Mesothelial cell of epicardium (in vitro differentiated cells): ENCODE data around the gene RNF187. TPM values are rescaled to one million over a fixed set of nuclear protein-coding genes. Genes with fewer than 3 reads are reported as not detected.
A peak's percentile ranks its signal among the peaks of the same experiment; 100 is the strongest.

Experiments used
- DNase-seq, 2 experiments: peaks; one replicate each; pipeline ENCODE4 v3.0.0; 2021; ENCODE audit warnings: low spot score in 2 of 2; ENCODE audit not compliant: unreplicated experiment in 2 of 2
- H3K27ac Mint-ChIP-seq: 2 replicates; pipeline ENCODE4 v1.8.0; 2021; ENCODE audit warnings: mixed read lengths
- H3K27me3 Mint-ChIP-seq: 2 replicates; pipeline ENCODE4 v1.8.0; 2021; ENCODE audit warnings: low read depth, mixed read lengths
- H3K36me3 Mint-ChIP-seq: 2 replicates; pipeline ENCODE4 v1.8.0; 2021; ENCODE audit warnings: mixed read lengths
- H3K4me1 Mint-ChIP-seq: 2 replicates; pipeline ENCODE4 v1.8.0; 2021; ENCODE audit warnings: mixed read lengths
- H3K4me3 Mint-ChIP-seq: 2 replicates; pipeline ENCODE4 v1.8.0; 2021; ENCODE audit warnings: mild to moderate bottlenecking, moderate library complexity, mixed read lengths
- H3K9me3 Mint-ChIP-seq: 2 replicates; pipeline ENCODE4 v1.8.0; 2021; ENCODE audit warnings: mixed read lengths
- total RNA-seq: library from RNA; stranded (reverse); gene quantifications from 3 replicates; pipeline ENCODE4 v1.2.1, GENCODE V29; 2021
- TF ChIP-seq, protein P1 (sequence below): fragments of 200-600 bp; sonication (generic); IDR thresholded peaks from one replicate; pipeline ENCODE4 v1.5.0; 2021; ENCODE audit warnings: antibody characterized with exemption; ENCODE audit not compliant: unreplicated experiment

Gene RNF187
- 83.0 to 85.1 TPM (median 84.3 TPM) in 3 replicates for total RNA-seq

DNA sequence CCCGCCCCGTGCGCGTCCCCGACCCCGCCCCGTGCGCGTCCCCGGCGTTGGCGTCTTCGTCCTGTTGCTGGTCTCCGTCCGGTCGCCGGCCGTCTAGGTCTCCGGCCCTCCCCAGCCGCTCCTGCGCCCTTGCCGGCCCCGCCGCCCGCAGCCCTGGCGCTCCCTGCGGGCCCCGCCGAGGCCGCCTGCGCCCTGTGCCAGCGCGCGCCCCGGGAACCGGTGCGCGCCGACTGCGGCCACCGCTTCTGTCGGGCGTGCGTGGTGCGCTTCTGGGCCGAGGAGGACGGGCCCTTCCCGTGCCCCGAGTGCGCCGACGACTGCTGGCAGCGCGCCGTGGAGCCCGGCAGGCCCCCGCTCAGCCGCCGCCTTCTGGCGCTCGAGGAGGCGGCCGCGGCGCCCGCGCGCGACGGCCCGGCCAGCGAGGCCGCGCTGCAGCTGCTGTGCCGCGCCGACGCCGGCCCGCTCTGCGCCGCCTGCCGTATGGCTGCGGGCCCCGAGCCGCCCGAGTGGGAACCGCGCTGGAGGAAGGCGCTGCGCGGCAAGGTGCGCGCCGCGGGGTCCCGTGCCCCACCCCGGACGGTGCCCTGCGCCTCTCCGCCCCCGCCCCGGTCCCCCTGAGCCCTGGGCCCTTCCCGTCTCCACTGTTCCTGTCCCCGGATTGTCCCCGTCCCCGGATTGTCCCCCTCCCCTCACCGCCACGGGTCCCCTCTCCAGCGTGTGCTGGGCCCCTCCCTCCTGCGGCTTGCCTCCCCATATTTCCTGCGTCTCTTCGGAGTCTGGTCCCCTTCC is at the start of gene RNF187:
Gene RNF187 (plus strand): TSS at position 47 of the 789 bp plus-strand sequence.
- Mint-ChIP-seq H3K36me3 (peaks cover 19% of the 10 kb centered on the region), H3K4me1 (peaks cover 11% of the 10 kb centered on the region), H3K27me3 (peaks cover 8% of the 10 kb centered on the region), H3K4me3 (peak within 1 kb of the TSS; percentile 93), H3K27ac (peak within 1 kb of the TSS; percentile 99), H3K9me3 (no peaks in the 10 kb centered on the region)
- peak in 1 of 2 experiments; percentile 89 for DNase-seq
- TF ChIP-seq, protein P1, sequence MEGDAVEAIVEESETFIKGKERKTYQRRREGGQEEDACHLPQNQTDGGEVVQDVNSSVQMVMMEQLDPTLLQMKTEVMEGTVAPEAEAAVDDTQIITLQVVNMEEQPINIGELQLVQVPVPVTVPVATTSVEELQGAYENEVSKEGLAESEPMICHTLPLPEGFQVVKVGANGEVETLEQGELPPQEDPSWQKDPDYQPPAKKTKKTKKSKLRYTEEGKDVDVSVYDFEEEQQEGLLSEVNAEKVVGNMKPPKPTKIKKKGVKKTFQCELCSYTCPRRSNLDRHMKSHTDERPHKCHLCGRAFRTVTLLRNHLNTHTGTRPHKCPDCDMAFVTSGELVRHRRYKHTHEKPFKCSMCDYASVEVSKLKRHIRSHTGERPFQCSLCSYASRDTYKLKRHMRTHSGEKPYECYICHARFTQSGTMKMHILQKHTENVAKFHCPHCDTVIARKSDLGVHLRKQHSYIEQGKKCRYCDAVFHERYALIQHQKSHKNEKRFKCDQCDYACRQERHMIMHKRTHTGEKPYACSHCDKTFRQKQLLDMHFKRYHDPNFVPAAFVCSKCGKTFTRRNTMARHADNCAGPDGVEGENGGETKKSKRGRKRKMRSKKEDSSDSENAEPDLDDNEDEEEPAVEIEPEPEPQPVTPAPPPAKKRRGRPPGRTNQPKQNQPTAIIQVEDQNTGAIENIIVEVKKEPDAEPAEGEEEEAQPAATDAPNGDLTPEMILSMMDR: no peak

DNA sequence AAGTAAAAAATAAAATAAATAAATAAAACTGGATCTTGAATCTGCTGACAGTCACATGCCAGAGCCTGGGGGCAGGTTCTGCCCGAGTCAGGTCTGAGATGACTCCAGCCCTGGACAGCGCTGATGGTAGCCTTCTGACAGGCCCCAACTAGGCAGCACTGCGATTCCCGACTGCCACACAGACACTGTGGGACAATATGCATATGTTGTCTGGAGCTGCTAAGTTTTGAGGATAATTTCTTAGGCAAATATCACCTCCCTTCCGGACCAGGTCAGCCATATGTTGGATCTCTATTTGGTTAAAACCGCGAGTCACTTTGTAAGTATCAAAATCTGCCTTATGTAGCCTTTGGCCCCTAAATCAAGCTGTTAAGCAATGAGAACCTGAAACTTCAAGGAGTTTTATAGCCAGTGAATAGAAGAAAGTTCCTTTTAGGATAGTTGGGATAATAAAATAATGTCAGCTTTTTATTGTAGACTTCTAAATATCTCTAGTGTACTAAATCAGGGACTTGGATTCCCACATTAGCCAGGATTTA is 49.7 kb upstream of the RNF187 start:
- TF ChIP-seq, protein P1: no peak
- Mint-ChIP-seq H3K27me3 (peaks cover 1% of the 10 kb centered on the region), H3K27ac (no peak overlapping the region), H3K4me3 (no peak overlapping the region), H3K4me1 (peaks cover 9% of the 10 kb centered on the region), H3K9me3 (no peaks in the 10 kb centered on the region), H3K36me3 (no peaks in the 10 kb centered on the region)
- no peak for DNase-seq

DNA sequence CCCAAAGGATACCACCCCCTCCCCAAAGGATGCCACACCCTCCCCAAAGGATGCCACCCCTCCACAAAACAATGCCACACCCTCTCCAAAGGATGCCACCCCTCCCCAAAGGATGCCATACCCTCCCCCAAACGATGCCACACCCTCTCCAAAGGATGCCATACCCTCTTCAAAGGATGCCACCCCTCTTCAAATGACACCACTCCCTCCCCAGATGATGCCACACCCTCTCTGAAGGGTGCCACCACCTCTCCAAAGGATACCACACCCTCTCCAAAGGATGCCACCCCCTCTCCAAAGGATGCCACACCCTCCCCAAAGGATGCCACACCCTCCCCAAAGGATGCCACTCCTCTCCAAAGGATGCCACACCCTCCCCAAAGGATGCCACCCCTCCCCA is 48.9 kb upstream of the RNF187 start:
- H3K27me3 Mint-ChIP-seq: peaks cover 1% of the 10 kb centered on the region

GRCh38 chr1:228440761-228441500 is 46.3 kb upstream of the RNF187 start:
- H3K9me3 Mint-ChIP-seq: no peaks in the 10 kb centered on the region
- no peak overlapping the region for H3K27ac Mint-ChIP-seq
- TF ChIP-seq, protein P1: no peak
- H3K36me3 Mint-ChIP-seq: no peaks in the 10 kb centered on the region
- H3K4me1 Mint-ChIP-seq: peaks cover 14% of the 10 kb centered on the region
- DNase-seq: no peak
- no peak overlapping the region for H3K4me3 Mint-ChIP-seq
- peaks cover 14% of the 10 kb centered on the region for H3K27me3 Mint-ChIP-seq

More for the DNA sequence above, 48.9 kb upstream of the RNF187 start:
- no peaks in the 10 kb centered on the region for H3K9me3 Mint-ChIP-seq
- no peak overlapping the region for H3K27ac Mint-ChIP-seq
- no peaks in the 10 kb centered on the region for H3K36me3 Mint-ChIP-seq
- peaks cover 7% of the 10 kb centered on the region for H3K4me1 Mint-ChIP-seq
- TF ChIP-seq, protein P1: no peak
- no peak for DNase-seq
- H3K4me3 Mint-ChIP-seq: no peak overlapping the region

DNA sequence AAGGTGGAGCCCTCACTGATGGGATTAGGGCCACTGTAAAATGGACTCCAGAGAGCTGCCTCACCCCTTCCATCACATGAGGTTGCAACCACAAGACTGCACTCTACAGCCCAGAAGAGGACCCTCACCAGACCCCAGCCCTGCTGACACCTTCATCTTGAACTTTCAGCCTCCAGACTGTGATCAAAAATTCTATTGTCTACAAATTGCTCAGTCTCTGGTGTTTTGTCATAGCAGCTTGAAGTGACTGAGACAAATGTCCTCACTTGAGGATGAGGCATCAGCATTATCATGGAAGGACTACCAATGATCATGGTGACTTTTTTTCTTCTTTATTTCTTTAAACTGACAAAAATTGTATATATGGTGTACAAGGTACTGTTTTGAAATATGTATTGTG is 43.8 kb upstream of the RNF187 start:
- Mint-ChIP-seq H3K27ac (no peak overlapping the region), H3K27me3 (peaks cover 16% of the 10 kb centered on the region), H3K4me3 (no peak overlapping the region), H3K4me1 (peaks cover 23% of the 10 kb centered on the region), H3K9me3 (no peaks in the 10 kb centered on the region), H3K36me3 (no peaks in the 10 kb centered on the region)
- TF ChIP-seq, protein P1: no peak
- DNase-seq: no peak
